Endodermal cell (in vitro differentiated cells): ENCODE results near the gene SGMS2. TPM values are rescaled to one million over a fixed set of nuclear protein-coding genes. Genes with fewer than 3 reads are reported as not detected.

Experiments
- DNase-seq: peaks from one replicate; pipeline ENCODE4 v3.0.0-alpha.2; 2017
- H3K27ac ChIP-seq: 2 replicates; pipeline ENCODE4 v1.5.1; 2013; ENCODE audit warnings: mild to moderate bottlenecking, low read depth, low read length, moderate library complexity
- H3K27me3 ChIP-seq: 2 replicates; pipeline ENCODE4 v1.6.1; 2013; ENCODE audit warnings: mild to moderate bottlenecking, low read length, moderate library complexity; ENCODE audit not compliant: insufficient read depth, control insufficient read depth, poor library complexity, severe bottlenecking
- H3K36me3 ChIP-seq: 2 replicates; pipeline ENCODE4 v1.7.0; 2013; ENCODE audit warnings: mild to moderate bottlenecking, low read length, moderate library complexity; ENCODE audit not compliant: control insufficient read depth, insufficient read depth
- H3K4me1 ChIP-seq: one replicate; pipeline ENCODE4 v1.7.0; 2013; ENCODE audit warnings: low read length; ENCODE audit not compliant: control insufficient read depth, insufficient read depth
- H3K4me3 ChIP-seq: 2 replicates; pipeline ENCODE4 v1.5.1; 2013; ENCODE audit warnings: mild to moderate bottlenecking, low read length, moderate library complexity
- H3K9ac ChIP-seq: 2 replicates; pipeline ENCODE4 v1.6.1; 2013; ENCODE audit warnings: mild to moderate bottlenecking, low read length, moderate library complexity; ENCODE audit not compliant: poor library complexity, severe bottlenecking; ENCODE audit errors: extremely low read depth
- H3K9me3 ChIP-seq: 2 replicates; pipeline ENCODE4 v1.6.1; 2013; ENCODE audit warnings: mild to moderate bottlenecking, low read length, moderate library complexity; ENCODE audit not compliant: control insufficient read depth
- H3K27ac Mint-ChIP-seq: 2 replicates; pipeline ENCODE4 v1.8.0; 2020; ENCODE audit warnings: mixed read lengths
- H3K27me3 Mint-ChIP-seq: 2 replicates; pipeline ENCODE4 v1.8.0; 2021; ENCODE audit warnings: mild to moderate bottlenecking, mixed read lengths; ENCODE audit not compliant: insufficient read depth
- H3K36me3 Mint-ChIP-seq: 2 replicates; pipeline ENCODE4 v1.8.0; 2020; ENCODE audit warnings: low read depth, mixed read lengths
- H3K4me1 Mint-ChIP-seq: 2 replicates; pipeline ENCODE4 v1.8.0; 2020; ENCODE audit warnings: mixed read lengths
- H3K4me3 Mint-ChIP-seq: 2 replicates; pipeline ENCODE4 v1.8.0; 2020; ENCODE audit warnings: mild to moderate bottlenecking, moderate library complexity, mixed read lengths
- H3K9me3 Mint-ChIP-seq: 2 replicates; pipeline ENCODE4 v1.8.0; 2020; ENCODE audit warnings: mild to moderate bottlenecking, mixed read lengths
- CTCF ChIP-seq: fragments of 200-600 bp; sonication (generic); conservative IDR thresholded peaks from 2 replicates; pipeline ENCODE4 v1.5.0; 2021; ENCODE audit warnings: antibody characterized with exemption, mild to moderate bottlenecking
- WGBS, 2 experiments: methylation state at CpG; one replicate each; pipeline versions ENCODE4 v1.1.5 to v1.1.7; 2013; ENCODE audit warnings: missing lambda C conversion rate in 2 of 2, mixed read lengths in 1 of 2; ENCODE audit not compliant: insufficient coverage in 1 of 2, insufficient read length in 1 of 2; 5-methylcytosine and 5-hydroxymethylcytosine counted together
- total RNA-seq, 2 donors: library from RNA; stranded (reverse); fragmentation: NEBNext Ultra II Directional in 1 of 2; extraction: Animal tissue kit (Norgen Biotek cat#: 25700) in 1 of 2; gene quantifications; 2 replicates in 1 of 2; 3 replicates in 1 of 2; pipeline ENCODE4 v1.2.1, GENCODE V29; 2021

The SGMS2 gene
- total RNA-seq, 2 donors from 2014 or later = 0.11 to 0.62 TPM

DNA sequence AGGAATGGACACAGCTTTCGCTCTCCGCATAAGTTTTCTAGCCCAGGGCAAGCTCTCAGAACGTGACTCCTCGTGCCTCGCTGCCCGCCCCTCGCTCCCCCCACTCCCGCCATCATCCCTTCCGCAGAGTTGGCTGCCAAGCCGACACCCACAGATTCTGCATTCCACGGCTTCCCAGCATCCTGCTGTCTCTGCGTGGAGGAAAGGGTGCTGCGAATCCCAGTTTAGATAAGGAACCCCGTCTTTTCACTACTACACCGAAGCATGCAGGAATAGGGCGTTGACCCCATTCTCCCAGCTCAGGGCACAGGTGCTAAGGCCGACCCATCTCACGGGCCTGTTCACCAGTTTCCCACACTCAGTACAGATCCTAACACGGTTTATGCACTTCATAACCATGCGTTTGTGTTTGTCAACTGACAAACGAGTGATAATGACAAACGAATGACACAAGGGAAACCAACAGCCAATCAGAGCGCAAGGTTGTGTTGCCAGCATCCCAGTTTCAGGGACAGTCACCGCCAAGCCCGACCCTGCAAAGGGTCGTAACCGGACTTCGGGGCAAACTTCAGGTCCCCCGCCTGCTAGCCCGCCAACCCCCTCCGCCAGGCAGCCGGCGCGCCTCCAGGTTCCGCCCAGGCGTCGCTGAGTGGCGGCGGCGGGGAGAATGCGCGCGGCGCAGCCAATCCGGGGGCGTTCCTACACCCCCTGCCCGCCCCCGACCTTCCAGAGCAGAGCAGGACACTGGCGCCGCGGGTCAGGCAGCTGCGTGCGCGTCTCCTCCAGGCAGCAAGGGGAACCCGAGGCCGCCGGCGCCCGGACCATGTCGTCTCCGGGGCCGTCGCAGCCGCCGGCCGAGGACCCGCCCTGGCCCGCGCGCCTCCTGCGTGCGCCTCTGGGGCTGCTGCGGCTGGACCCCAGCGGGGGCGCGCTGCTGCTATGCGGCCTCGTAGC lies 106.4 kb downstream of the SGMS2 start, which contains the start of gene CYP2U1:
Gene CYP2U1 (plus strand): TSS at position 729 of the 954 bp plus-strand sequence. CDS start 95 bp downstream, at position 824.
- H3K4me1 Mint-ChIP-seq = peaks cover 6% of the 10 kb centered on the region
- WGBS, 2 experiments = 13 to 20% methylated on average over 55 to 78 of the region's 78 CpGs
- Histone ChIP-seq H3K9ac (peak within 1 kb of the TSS; percentile 23), H3K36me3 (no peaks in the 10 kb centered on the region), H3K4me3 (peak within 1 kb of the TSS; percentile 87), H3K9me3 (no peaks in the 10 kb centered on the region), H3K27me3 (peaks cover 26% of the 10 kb centered on the region), H3K27ac (no peak within 1 kb of the TSS), H3K4me1 (no peaks in the 10 kb centered on the region)
- H3K36me3 Mint-ChIP-seq = no peaks in the 10 kb centered on the region
- no peak within 1 kb of the TSS for H3K27ac Mint-ChIP-seq
- peak; percentile 96 for DNase-seq
- H3K27me3 Mint-ChIP-seq = peaks cover 48% of the 10 kb centered on the region
- H3K4me3 Mint-ChIP-seq = peak within 1 kb of the TSS; percentile 58
- TF ChIP-seq CTCF = peak; percentile 41
- no peaks in the 10 kb centered on the region for H3K9me3 Mint-ChIP-seq

DNA sequence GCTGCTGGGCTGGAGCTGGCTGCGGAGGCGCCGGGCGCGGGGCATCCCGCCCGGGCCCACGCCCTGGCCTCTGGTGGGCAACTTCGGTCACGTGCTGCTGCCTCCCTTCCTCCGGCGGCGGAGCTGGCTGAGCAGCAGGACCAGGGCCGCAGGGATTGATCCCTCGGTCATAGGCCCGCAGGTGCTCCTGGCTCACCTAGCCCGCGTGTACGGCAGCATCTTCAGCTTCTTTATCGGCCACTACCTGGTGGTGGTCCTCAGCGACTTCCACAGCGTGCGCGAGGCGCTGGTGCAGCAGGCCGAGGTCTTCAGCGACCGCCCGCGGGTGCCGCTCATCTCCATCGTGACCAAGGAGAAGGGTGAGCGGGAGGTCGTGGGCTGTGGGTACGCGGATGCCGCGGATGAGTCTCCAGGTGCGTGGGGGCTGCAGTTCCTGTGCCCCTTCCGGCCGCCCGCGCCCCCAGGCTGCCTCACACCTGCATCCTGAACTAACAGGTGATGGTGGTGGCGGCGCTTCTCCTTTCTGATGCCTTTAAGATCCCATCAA lies 107.1 kb downstream of the SGMS2 start:
- H3K9me3 ChIP-seq = no peaks in the 10 kb centered on the region
- H3K9ac ChIP-seq = peak overlapping the region; percentile 23
- H3K27ac Mint-ChIP-seq = no peak overlapping the region

GRCh38 chr4:107935246-107935645 lies 110.5 kb downstream of the SGMS2 start:
- H3K27ac Mint-ChIP-seq = no peak overlapping the region
- no peak overlapping the region for H3K27ac ChIP-seq
- peaks cover 6% of the 10 kb centered on the region for H3K4me1 Mint-ChIP-seq
- H3K36me3 Mint-ChIP-seq = no peaks in the 10 kb centered on the region
- no peaks in the 10 kb centered on the region for H3K36me3 ChIP-seq
- TF ChIP-seq CTCF = no peak
- H3K4me1 ChIP-seq = no peaks in the 10 kb centered on the region
- H3K27me3 Mint-ChIP-seq = peaks cover 36% of the 10 kb centered on the region
- peaks cover 26% of the 10 kb centered on the region for H3K27me3 ChIP-seq
- DNase-seq = no peak
- no peak overlapping the region for H3K4me3 ChIP-seq
- H3K4me3 Mint-ChIP-seq = no peak overlapping the region
- no peaks in the 10 kb centered on the region for H3K9me3 ChIP-seq
- H3K9ac ChIP-seq = no peak overlapping the region
- no peaks in the 10 kb centered on the region for H3K9me3 Mint-ChIP-seq

More for the DNA sequence above, 107.1 kb downstream of the SGMS2 start:
- Mint-ChIP-seq H3K36me3 (no peaks in the 10 kb centered on the region), H3K4me1 (peaks cover 6% of the 10 kb centered on the region), H3K27me3 (peaks cover 48% of the 10 kb centered on the region), H3K4me3 (peak overlapping the region; percentile 58), H3K9me3 (no peaks in the 10 kb centered on the region)
- Histone ChIP-seq H3K4me1 (no peaks in the 10 kb centered on the region), H3K27me3 (peaks cover 26% of the 10 kb centered on the region), H3K4me3 (peak overlapping the region; percentile 87), H3K36me3 (no peaks in the 10 kb centered on the region), H3K27ac (no peak overlapping the region)
- 6 to 35% methylated on average over 7 to 45 of the region's 45 CpGs for WGBS, 2 experiments
- TF ChIP-seq CTCF = peak; percentile 14
- DNase-seq = no peak
